Measurements from ENCODE around the gene GPATCH2L. TPM values are rescaled to one million over a fixed set of nuclear protein-coding genes. Genes with fewer than 3 reads are reported as not detected.

The GPATCH2L gene
- total and polyA plus RNA-seq, 2 experiments from 2014 or later, result 19.6 to 94.4 TPM

DNA sequence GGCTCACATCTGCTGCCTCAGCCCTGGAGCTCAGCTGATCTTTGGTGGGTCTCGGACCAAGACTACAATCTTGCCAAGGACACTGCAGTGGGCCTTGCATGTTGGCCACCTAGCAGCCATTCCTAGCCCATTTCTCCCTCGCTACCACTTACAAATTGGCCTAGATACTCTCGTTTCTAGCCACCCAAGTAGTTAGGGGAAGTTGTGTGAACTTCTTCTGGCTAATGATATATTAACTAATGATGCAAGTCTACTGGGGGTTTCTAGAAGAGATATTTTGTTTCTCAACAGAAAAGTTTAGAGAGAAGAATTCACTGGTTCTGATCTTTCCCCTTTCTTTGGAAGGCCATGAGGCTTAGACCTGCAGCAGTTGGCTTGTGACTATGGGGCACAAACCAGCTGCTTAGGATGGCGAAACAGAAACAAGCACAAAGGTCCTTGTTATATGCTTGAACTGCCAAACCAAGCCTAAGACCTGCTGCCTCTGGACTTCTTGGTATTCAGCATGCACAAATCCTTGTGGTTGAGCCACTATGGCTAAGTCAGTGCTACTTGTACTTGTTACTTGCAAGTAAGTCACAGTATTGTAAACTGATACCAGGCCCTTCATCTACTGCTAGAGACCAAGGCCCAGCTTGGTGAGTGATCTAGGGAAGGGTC lies 30.5 kb upstream of the GPATCH2L start:
- DNase-seq (ENCODE audit: low spot score) (no peak), ATAC-seq (no peak)
- no peaks in the 10 kb centered on the region; the same call in 1 of the 2 replicates for H3K4me1 ChIP-seq (ENCODE audit: insufficient read depth)
- H3K36me3 ChIP-seq (ENCODE audit: insufficient read depth), result no peaks in the 10 kb centered on the region
- Mint-ChIP-seq H3K4me3 (no peak overlapping the region), H3K27me3 (ENCODE audit: insufficient read depth, low read depth, poor library complexity) (peaks cover 7% of the 10 kb centered on the region), H3K36me3 (ENCODE audit: low read depth) (no peaks in the 10 kb centered on the region), H3K27ac (no peak overlapping the region), H3K4me1 (peaks cover 26% of the 10 kb centered on the region), H3K9me3 (no peaks in the 10 kb centered on the region; the same call in 2 of the 3 replicates)
- TF ChIP-seq ZNF331 (CRISPR knock-in tag; IDR thresholded peaks at IDR 0.05; ENCODE audit: low read depth), result no peak
- no peak for TF ChIP-seq EZH2phosphoT487 (IDR thresholded peaks at IDR 0.05; ENCODE audit: unreplicated experiment)
- TF ChIP-seq STAT1 (IDR thresholded peaks at IDR 0.05; ENCODE audit: unreplicated experiment), result no peak
- TF ChIP-seq, protein P1, sequence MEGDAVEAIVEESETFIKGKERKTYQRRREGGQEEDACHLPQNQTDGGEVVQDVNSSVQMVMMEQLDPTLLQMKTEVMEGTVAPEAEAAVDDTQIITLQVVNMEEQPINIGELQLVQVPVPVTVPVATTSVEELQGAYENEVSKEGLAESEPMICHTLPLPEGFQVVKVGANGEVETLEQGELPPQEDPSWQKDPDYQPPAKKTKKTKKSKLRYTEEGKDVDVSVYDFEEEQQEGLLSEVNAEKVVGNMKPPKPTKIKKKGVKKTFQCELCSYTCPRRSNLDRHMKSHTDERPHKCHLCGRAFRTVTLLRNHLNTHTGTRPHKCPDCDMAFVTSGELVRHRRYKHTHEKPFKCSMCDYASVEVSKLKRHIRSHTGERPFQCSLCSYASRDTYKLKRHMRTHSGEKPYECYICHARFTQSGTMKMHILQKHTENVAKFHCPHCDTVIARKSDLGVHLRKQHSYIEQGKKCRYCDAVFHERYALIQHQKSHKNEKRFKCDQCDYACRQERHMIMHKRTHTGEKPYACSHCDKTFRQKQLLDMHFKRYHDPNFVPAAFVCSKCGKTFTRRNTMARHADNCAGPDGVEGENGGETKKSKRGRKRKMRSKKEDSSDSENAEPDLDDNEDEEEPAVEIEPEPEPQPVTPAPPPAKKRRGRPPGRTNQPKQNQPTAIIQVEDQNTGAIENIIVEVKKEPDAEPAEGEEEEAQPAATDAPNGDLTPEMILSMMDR (conservative IDR thresholded peaks at IDR 0.05; ENCODE audit: low read depth in 2 of 2), result no peak
- no peak for TF ChIP-seq JUNB (IDR thresholded peaks at IDR 0.05; ENCODE audit: unreplicated experiment)
- no peak for TF ChIP-seq CREB1 (CRISPR knock-in tag; IDR thresholded peaks at IDR 0.05; ENCODE audit: low read depth)
- TF ChIP-seq EZH2 (IDR thresholded peaks at IDR 0.05; ENCODE audit: low read depth, unreplicated experiment), result no peak
- TF ChIP-seq, protein P2, sequence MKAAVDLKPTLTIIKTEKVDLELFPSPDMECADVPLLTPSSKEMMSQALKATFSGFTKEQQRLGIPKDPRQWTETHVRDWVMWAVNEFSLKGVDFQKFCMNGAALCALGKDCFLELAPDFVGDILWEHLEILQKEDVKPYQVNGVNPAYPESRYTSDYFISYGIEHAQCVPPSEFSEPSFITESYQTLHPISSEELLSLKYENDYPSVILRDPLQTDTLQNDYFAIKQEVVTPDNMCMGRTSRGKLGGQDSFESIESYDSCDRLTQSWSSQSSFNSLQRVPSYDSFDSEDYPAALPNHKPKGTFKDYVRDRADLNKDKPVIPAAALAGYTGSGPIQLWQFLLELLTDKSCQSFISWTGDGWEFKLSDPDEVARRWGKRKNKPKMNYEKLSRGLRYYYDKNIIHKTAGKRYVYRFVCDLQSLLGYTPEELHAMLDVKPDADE (IDR thresholded peaks at IDR 0.05), result no peak
- TF ChIP-seq ZNF114 (CRISPR knock-in tag; IDR thresholded peaks at IDR 0.05), result no peak
- TF ChIP-seq, protein P3, sequence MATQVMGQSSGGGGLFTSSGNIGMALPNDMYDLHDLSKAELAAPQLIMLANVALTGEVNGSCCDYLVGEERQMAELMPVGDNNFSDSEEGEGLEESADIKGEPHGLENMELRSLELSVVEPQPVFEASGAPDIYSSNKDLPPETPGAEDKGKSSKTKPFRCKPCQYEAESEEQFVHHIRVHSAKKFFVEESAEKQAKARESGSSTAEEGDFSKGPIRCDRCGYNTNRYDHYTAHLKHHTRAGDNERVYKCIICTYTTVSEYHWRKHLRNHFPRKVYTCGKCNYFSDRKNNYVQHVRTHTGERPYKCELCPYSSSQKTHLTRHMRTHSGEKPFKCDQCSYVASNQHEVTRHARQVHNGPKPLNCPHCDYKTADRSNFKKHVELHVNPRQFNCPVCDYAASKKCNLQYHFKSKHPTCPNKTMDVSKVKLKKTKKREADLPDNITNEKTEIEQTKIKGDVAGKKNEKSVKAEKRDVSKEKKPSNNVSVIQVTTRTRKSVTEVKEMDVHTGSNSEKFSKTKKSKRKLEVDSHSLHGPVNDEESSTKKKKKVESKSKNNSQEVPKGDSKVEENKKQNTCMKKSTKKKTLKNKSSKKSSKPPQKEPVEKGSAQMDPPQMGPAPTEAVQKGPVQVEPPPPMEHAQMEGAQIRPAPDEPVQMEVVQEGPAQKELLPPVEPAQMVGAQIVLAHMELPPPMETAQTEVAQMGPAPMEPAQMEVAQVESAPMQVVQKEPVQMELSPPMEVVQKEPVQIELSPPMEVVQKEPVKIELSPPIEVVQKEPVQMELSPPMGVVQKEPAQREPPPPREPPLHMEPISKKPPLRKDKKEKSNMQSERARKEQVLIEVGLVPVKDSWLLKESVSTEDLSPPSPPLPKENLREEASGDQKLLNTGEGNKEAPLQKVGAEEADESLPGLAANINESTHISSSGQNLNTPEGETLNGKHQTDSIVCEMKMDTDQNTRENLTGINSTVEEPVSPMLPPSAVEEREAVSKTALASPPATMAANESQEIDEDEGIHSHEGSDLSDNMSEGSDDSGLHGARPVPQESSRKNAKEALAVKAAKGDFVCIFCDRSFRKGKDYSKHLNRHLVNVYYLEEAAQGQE (IDR thresholded peaks at IDR 0.05; ENCODE audit: unreplicated experiment), result no peak
- TF ChIP-seq, protein P4, sequence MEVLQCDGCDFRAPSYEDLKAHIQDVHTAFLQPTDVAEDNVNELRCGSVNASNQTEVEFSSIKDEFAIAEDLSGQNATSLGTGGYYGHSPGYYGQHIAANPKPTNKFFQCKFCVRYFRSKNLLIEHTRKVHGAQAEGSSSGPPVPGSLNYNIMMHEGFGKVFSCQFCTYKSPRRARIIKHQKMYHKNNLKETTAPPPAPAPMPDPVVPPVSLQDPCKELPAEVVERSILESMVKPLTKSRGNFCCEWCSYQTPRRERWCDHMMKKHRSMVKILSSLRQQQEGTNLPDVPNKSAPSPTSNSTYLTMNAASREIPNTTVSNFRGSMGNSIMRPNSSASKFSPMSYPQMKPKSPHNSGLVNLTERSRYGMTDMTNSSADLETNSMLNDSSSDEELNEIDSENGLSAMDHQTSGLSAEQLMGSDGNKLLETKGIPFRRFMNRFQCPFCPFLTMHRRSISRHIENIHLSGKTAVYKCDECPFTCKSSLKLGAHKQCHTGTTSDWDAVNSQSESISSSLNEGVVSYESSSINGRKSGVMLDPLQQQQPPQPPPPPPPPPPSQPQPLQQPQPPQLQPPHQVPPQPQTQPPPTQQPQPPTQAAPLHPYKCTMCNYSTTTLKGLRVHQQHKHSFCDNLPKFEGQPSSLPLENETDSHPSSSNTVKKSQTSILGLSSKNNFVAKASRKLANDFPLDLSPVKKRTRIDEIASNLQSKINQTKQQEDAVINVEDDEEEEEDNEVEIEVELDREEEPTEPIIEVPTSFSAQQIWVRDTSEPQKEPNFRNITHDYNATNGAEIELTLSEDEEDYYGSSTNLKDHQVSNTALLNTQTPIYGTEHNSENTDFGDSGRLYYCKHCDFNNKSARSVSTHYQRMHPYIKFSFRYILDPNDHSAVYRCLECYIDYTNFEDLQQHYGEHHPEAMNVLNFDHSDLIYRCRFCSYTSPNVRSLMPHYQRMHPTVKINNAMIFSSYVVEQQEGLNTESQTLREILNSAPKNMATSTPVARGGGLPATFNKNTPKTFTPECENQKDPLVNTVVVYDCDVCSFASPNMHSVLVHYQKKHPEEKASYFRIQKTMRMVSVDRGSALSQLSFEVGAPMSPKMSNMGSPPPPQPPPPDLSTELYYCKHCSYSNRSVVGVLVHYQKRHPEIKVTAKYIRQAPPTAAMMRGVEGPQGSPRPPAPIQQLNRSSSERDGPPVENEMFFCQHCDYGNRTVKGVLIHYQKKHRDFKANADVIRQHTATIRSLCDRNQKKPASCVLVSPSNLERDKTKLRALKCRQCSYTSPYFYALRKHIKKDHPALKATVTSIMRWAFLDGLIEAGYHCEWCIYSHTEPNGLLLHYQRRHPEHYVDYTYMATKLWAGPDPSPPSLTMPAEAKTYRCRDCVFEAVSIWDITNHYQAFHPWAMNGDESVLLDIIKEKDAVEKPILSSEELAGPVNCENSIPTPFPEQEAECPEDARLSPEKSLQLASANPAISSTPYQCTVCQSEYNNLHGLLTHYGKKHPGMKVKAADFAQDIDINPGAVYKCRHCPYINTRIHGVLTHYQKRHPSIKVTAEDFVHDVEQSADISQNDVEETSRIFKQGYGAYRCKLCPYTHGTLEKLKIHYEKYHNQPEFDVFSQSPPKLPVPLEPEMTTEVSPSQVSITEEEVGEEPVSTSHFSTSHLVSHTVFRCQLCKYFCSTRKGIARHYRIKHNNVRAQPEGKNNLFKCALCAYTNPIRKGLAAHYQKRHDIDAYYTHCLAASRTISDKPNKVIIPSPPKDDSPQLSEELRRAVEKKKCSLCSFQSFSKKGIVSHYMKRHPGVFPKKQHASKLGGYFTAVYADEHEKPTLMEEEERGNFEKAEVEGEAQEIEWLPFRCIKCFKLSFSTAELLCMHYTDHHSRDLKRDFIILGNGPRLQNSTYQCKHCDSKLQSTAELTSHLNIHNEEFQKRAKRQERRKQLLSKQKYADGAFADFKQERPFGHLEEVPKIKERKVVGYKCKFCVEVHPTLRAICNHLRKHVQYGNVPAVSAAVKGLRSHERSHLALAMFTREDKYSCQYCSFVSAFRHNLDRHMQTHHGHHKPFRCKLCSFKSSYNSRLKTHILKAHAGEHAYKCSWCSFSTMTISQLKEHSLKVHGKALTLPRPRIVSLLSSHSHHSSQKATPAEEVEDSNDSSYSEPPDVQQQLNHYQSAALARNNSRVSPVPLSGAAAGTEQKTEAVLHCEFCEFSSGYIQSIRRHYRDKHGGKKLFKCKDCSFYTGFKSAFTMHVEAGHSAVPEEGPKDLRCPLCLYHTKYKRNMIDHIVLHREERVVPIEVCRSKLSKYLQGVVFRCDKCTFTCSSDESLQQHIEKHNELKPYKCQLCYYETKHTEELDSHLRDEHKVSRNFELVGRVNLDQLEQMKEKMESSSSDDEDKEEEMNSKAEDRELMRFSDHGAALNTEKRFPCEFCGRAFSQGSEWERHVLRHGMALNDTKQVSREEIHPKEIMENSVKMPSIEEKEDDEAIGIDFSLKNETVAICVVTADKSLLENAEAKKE (CRISPR knock-in tag; IDR thresholded peaks at IDR 0.05), result no peak
- no peak for TF ChIP-seq NANOG (IDR thresholded peaks at IDR 0.05; ENCODE audit: borderline replicate concordance)
- H2AFZ ChIP-seq, result no peak overlapping the region
- H3K27ac ChIP-seq (ENCODE audit: low read depth), result no peak overlapping the region
- no peak overlapping the region for H3K4me3 ChIP-seq
- H3K9me2 ChIP-seq (ENCODE audit: insufficient read depth), result 0 out of 2 replicates have a peak, but pooled peaks cover 3% of the 10 kb centered on the region
- no peaks in the 10 kb centered on the region for H4K20me1 ChIP-seq (replicated peaks; ENCODE audit: insufficient read depth)
- H3K4me2 ChIP-seq, result no peak overlapping the region
- no peaks in the 10 kb centered on the region for H3F3A ChIP-seq (replicated peaks; ENCODE audit: low read depth)
- no peaks in the 10 kb centered on the region for H3K27me3 ChIP-seq (ENCODE audit: insufficient read depth)
- H3K79me2 ChIP-seq (replicated peaks; ENCODE audit: insufficient read depth), result no peaks in the 10 kb centered on the region

Data from GM23338 (cell line).